ENCODE data around the gene COX20.

The COX20 gene

DNA sequence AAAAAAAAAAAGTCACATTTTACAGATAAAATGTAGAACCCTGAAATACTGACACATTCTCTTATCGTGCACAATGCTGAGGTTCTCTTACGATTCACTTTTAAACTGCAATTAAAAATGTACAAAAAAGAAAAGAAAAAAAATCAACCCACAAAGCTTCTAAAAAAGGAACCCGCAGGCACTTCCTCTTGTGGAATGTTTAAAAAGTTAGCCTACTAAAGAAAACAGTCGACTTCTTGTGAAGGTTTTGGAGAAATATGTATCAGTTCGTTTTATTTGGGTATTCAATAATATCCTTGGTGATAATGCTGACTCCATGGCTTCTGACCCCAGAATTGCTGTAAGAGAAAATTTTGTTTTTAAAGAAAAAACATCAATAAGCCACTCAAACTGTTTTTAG is 18.7 kb downstream of the COX20 start:
- no peak for DNase-seq

DNA sequence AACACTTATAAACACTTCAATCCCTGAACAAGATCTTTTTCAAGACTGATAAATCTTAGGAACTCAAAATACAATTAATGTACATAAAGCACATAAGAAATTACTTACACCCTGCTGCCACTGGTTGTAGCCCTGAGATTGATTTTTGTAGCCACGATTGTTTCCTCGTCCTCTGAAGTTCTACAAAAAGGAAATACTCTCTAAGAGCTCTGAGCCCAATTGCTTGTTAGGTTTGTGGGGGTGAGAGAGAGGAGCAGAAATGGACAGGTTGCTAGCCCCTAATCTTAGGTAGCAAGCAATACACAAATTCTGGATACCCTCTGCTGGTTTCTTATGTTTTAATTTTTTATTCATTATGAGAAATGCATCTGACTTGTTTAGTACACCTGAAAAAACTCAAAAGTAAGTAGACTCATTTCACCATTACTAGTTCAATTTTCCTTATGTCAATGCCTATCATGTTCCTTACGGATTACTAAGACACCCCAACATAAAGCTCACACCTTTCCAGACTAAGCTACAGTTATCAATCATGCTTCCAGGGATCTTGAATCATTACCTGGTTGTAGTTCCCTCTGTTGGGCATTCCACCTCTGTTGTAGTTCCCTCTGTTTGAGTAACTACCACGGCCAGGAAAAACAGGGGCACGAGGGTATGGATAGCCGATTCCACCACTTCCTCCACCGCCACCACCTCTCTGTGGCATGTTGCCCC is 19.6 kb downstream of the COX20 start:
- no peak for DNase-seq

DNA sequence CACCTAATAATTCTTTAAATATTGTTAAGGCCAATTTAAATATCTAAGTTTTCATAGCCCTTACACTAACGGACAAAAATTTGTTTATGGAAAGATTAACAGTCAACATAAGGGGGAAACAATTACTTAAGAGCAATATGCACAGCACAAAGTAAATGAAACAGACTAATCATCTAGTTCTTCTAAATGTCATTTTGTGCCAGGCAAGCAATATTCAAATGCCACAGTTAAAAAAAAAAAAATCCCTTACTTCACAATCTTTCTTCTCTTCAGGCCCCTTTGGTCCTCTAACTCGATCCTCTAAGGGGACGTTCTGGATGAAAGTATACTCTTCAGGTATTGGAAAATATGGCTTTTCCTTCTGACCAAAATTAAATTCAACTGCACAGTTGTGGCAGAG is 22.3 kb downstream of the COX20 start:
- no peak for DNase-seq

GRCh38 chr1:244858357-244858756 is 22.9 kb downstream of the COX20 start:
- no peak for DNase-seq

DNA sequence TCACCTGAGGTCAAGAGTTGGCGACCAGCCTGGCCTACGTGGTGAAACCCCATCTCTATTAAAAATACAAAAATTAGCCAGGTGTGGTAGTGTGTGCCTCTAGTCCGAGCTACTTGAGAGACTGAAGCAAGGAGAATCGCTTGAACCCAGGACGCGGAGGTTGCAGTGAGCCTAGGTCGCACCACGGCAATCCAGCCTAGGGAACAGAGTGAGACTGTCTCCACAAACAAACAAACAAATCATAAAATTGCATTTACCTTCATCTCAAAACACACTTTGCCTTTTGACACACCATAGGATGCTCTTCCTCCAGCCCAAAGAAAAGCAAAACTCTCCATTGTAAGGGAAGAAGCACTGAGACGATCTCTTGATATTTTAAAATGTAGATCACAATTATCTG is 24.6 kb downstream of the COX20 start:
- no peak for DNase-seq

GRCh38 chr1:244860914-244861610 is 25.6 kb downstream of the COX20 start:
- DNase-seq = no peak

DNA sequence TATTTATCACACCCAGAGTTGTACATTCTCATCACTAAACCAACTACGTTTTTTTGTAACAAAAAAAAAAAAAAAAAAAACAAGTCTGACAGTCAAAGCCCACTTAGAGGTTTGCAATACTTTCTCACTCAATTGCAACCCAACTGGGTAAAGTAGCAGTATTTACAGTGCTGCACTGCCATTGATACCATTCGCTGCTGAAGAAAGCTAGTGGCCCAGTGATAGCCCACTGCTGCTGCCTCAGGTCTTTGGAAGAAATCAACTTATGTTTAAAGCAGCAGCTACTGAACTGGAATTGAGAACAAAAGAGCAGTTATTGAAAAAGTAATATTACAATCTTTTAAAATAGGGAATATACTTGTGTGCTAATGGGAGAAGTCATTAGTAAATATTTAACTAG is 26.2 kb downstream of the COX20 start:
- no peak for DNase-seq

- peak in 1 of 2 experiments; percentile 77 for DNase-seq
Observed at GRCh38 chr1:244862354-244862698, 26.9 kb downstream of the COX20 start.

GRCh38 chr1:244862699-244863490 is 27.4 kb downstream of the COX20 start:
- DNase-seq = peak; percentile 91 to 94

- DNase-seq = no peak
Observed at GRCh38 chr1:244863491-244864252, 28.2 kb downstream of the COX20 start.

DNA sequence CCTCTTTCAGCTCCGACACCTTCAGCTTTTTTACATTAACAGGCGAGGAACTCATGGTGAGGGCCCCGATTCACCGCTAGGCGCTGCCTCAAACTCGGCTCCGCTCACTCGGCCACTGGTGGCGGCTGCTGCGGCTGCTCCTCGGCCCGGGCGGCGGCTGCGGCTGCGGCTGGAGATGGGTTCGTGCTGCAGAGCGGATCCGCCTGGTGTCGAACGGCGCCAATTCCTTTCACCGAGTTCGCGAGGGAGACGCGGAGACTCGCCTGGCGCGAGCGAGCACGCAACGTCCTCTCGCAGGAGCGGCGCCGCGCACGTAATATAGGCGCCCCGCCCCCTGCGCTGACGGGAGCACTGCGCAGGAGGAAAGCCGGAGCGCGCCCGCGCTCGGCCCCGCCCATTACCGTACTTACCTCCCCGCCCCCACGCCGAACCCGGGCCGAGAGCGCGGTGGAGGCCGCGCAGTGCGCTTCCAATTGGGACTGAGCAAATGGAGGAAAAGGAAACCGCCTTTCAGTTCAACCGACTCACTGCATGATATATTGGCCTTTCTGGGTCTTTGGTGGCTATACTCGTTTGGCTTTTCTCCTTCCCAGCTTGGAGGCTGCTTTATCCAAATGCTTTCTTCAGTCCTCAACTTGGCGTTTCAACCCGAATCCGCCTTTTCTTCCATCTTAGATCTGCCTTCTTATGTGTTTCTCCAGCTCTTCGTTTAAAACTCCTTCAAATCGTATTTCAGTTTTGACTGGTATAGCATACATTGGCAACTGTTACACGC is 29.0 kb downstream of the COX20 start, which contains the start of gene HNRNPU:
Gene HNRNPU (minus strand): TSS at position 291 of the 775 bp plus-strand sequence. CDS start 236 bp downstream, at position 55.
- DNase-seq = peak; percentile 98

DNA sequence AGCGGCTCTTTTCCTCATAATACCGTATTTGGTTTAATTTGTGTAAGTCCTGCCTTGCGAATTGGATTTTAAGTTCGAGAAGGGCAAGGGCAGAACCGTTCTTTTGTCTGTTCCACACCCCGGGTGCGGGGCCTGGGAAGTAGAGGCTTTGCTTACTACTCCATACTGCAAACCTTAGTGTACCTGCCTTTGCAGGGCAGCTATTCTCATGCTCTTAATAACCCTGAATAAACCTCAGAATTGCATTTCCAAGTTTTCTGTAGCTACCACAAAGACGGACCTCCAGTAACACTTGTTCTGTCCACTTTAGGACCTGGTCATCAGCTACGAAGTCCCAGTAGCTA is 29.5 kb downstream of the COX20 start:
- DNase-seq = no peak

GRCh38 chr1:244865820-244866219 is 30.4 kb downstream of the COX20 start:
- no peak for DNase-seq

- DNase-seq = no peak
Observed at GRCh38 chr1:244866355-244866754, 30.9 kb downstream of the COX20 start.

DNA sequence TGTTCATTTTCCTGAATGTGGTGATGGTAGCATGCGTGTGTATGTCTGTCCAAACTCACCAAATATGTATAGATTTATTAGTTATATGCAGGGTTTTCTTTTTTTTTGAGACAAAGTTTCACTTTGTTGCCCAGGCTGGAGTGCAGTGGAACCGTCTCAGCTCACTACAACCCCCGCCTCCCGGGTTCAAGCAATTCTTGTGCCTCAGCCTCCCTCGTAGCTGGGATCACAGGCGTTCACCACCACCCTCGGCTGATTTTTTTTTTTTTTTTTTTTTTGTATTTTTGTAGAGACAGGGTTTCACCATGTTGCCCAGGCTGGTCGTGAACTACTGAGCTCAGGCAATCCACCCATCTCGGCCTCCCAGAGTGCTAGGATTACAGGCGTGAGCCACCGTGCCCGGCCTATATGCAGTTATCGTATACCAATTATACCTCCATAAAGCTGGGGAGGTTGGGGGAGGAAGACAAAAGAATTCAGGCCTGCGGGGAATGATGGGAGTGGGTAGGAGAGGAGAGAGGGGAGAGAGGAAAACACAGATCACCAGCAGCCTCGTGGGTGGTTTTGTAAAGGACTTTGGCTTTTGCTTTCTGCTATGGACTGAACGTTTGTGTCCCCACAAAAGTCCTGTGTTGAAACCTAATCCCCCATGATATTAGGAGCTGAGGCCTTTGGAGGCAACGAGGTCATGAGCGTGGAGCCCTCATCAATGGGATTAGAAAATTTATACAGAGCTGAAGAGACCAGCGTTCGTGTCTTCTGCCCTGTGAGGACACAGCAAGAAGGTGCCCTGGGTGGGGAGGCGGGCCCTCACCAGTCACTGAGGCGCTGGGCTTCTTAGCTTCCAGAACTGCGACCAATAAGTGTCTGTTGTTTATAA is 33.3 kb downstream of the COX20 start:
- DNase-seq = no peak

DNA sequence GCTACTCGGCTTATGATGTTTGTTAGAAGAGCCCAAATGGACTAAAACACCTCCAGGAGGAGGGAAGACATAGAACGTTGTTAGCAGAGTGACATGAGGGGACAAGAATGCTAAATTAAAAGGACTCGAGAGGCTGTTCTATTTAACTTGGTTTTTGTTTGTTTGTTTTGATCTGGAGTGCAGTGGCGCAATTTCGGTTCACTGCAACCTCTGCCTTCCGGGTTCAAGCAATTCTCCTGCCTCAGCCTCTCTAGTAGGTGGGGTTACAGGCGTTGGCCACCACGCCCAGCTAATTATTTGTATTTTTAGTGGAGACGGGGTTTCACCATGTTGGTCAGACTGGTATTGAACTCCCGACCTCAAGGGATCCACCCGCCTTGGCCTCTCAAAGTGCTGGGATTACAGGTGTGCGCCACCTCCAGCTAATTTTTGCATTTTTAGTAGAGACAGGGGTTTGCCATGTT is 33.9 kb downstream of the COX20 start:
- DNase-seq = no peak

DNA sequence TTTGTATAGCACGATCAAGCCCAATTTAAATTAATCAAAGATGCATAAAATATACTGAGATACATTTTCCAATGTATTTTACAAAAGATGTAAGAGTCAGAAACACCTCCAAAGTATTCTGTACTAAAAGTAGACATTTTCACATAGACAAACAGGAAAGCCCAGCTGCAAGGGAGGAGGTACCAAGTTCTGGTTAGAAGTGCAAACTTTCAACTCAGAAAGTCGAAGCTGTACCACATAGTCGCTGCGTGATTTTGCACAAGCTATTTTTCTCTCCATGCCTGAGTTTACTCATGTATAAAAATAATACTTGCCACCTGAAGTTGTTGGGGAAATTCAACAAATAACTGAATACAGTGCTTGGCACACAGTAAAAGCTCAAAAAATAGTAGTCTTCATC is 34.5 kb downstream of the COX20 start:
- no peak for DNase-seq

DNA sequence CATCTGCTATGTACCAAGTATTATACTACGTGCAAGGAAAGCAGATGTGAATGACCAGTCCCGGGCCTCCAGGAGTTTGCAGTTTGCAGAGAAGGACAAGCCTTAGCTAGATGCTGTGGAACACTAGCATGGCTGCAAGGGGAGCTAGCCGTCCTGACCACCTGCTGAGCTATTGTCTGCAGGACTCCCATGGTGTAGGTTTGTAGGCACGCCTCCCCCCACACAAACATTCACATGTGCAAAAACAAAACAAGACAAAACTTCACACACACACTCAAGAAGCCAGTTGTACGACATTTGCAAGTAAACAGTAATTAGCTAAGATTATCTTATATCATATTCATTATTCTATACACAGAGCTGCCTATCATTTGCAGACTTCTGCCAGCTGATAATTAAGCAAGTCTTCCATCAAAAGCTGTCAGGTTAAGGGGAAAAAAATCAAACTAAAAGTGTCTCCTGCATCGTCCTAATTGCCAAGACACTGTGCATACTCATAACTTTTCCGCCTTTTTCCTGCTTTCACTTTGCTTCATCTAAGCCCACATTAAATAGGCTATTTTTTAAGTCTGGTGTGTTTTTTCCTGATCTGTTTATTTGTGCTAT is 39.6 kb downstream of the COX20 start:
- no peak for DNase-seq

DNA sequence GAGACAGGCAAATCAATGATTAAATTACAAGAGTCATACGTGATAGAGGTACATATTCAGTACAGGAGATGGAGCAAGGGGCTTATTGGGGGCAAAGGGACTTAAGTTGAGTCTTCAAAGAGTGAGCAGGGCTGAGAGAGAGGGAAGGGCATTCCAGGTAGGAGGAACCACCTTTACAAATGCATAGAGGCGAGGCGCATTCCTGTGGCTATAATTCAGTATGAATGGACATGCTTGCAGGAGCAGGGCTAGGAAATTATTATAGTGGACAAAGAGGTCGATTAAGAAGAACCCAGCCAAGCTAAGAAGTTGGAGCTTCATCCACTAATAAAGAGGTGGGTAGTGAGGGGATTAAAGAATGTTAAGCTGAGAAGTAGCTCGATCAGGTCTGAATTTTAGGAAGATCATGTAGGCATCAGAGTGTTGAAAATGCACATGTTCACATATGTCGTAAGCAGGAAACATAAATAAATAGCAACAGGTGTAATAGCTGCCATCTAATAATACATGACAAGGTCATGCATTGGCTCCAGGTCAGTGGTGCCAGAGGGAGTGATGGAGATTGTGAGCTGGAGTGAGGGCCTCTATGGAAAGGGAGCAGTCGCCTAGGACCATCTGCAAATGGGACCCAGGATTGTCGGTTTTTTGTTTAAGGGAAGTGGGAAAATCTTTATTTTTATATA is 40.9 kb downstream of the COX20 start:
- DNase-seq = no peak

DNA sequence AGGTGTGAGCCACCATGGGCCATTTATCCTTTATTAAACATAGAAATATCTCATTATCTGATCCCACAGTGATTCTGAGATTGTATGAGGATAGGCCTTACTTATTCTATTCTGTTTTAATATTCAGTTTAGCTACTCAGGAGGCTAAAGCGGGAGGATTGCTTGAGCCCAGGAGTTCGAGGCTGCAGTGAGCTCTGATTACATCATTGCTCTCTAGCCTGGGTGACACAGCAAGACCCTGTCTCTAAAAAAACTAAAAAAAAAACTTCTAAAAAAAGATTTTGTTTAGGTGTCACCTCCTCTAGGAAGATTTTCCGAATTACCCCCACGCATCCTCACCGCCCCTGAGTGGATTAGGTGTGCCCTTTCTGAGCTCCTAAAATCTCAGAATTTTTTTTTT is 43.2 kb downstream of the COX20 start:
- DNase-seq = no peak
